HCT116 (cell line): ENCODE measurements around the gene PPAT. TPM values are rescaled to one million over a fixed set of nuclear protein-coding genes. Genes with fewer than 3 reads are reported as not detected.

Source experiments
- ATAC-seq: fragments of 200-7000 bp; cut with Tn5 transposase; 2 replicates; pipeline ENCODE4 v1.9.1; 2020; ENCODE audit warnings: mild to moderate bottlenecking, moderate library complexity
- BruUV-seq: library from RNA; stranded (reverse); fragments of 400-500 nt; replicated peaks from 2 replicates; lab custom pipeline; 2021; lab: Mats Ljungman, UMichigan
- CTCF ChIA-PET: fragments of 300-600 bp; sonication (Branson Sonifier 250); formaldehyde crosslinking; loops from one replicate; lab custom pipeline; 2021; ENCODE audit warnings: antibody characterized with exemption; lab: Charles Lee
- POLR2A ChIA-PET: fragments of 300-600, 350-600 bp; sonication (Branson Sonifier 250); formaldehyde crosslinking; loops from one replicate; lab custom pipeline; 2021; ENCODE audit warnings: antibody characterized with exemption; lab: Charles Lee
- RAD21 ChIA-PET, 2 experiments: fragments of 300-600 bp; sonication (Branson Sonifier 250); formaldehyde crosslinking; loops; one replicate each; lab custom pipeline; 2023; ENCODE audit warnings: low total read pairs in 2 of 2; ENCODE audit not compliant: uncharacterized antibody in 2 of 2, unreplicated experiment in 2 of 2, low non-redundant PET in 1 of 2; lab: Charles Lee
- DNase-seq: peaks from one replicate; pipeline ENCODE4 v3.0.0-alpha.2; 2010; ENCODE audit warnings: low read depth, low spot score
- H2AFZ ChIP-seq: fragments of 200-600 bp; shearing (Covaris generic), sonication (generic); 2 replicates; pipeline ENCODE4 v1.6.1; 2017; ENCODE audit warnings: low read depth, mixed run types, mixed read lengths, antibody characterized with exemption, low read length; ENCODE audit not compliant: poor library complexity, severe bottlenecking
- H3K27ac ChIP-seq: 2 replicates; pipeline ENCODE4 v1.5.1; 2012; ENCODE audit warnings: low read depth, low read length
- H3K27me3 ChIP-seq: fragments of 200-600 bp; sonication (generic); 2 replicates; pipeline ENCODE4 v1.6.1; 2016; ENCODE audit warnings: mixed run types, low read length, mixed read lengths; ENCODE audit not compliant: insufficient read depth
- H3K36me3 ChIP-seq, 2 experiments: fragments of 200-500 bp in 1 of 2; fragments of 200-600 bp in 1 of 2; sonication (Bioruptor generic) in 1 of 2; sonication (generic) in 1 of 2; 2 replicates each; pipeline versions ENCODE4 v1.5.1 to v1.6.1; 2014 to 2016; ENCODE audit warnings: low read length in 2 of 2, inconsistent platforms in 1 of 2, mixed read lengths in 1 of 2, mixed run types in 1 of 2; ENCODE audit not compliant: insufficient read depth in 2 of 2, control insufficient read depth in 1 of 2
- H3K4me1 ChIP-seq, 2 experiments: fragments of 200-600 bp in 1 of 2; sonication (generic) in 1 of 2; 2 replicates each; pipeline versions ENCODE4 v1.5.1 to v1.6.1; 2012 to 2017; ENCODE audit warnings: low read length in 2 of 2, inconsistent platforms in 1 of 2, mild to moderate bottlenecking in 1 of 2, mixed read lengths in 1 of 2, mixed run types in 1 of 2, moderate library complexity in 1 of 2; ENCODE audit not compliant: insufficient read depth in 2 of 2, control insufficient read depth in 1 of 2
- H3K4me2 ChIP-seq: fragments of 200-600 bp; sonication (generic); 2 replicates; pipeline ENCODE4 v1.6.1; 2017; ENCODE audit warnings: mixed run types, low read length, mixed read lengths
- H3K4me3 ChIP-seq, 2 experiments: fragments of 200-600 bp in 1 of 2; sonication (generic) in 1 of 2; replicated peaks in 1 of 2; 2 replicates each; pipeline ENCODE4 v1.5.1; 2011 to 2016; ENCODE audit warnings: low read length in 2 of 2, control low read depth in 1 of 2, low read depth in 1 of 2, mild to moderate bottlenecking in 1 of 2, mixed read lengths in 1 of 2, mixed run types in 1 of 2
- H3K79me2 ChIP-seq: fragments of 200-600 bp; sonication (generic); 2 replicates; pipeline ENCODE4 v1.6.1; 2017; ENCODE audit warnings: mild to moderate bottlenecking, mixed run types, low read length, moderate library complexity, mixed read lengths; ENCODE audit not compliant: insufficient read depth
- H3K9ac ChIP-seq: fragments of 200-600 bp; sonication (generic); 2 replicates; pipeline ENCODE4 v1.6.1; 2016; ENCODE audit warnings: low read length, mixed read lengths
- H3K9me2 ChIP-seq: fragments of 200-600 bp; sonication (generic), shearing (Covaris generic); 2 replicates; pipeline ENCODE4 v1.6.1; 2017; ENCODE audit warnings: mixed run types, mild to moderate bottlenecking, moderate library complexity; ENCODE audit not compliant: insufficient read depth
- H3K9me3 ChIP-seq, 2 experiments: fragments of 200-500 bp in 1 of 2; fragments of 200-600 bp in 1 of 2; sonication (Bioruptor generic) in 1 of 2; sonication (generic) in 1 of 2; 2 replicates each; pipeline ENCODE4 v1.6.1; 2014 to 2017; ENCODE audit warnings: low read length in 2 of 2, mixed read lengths in 2 of 2, inconsistent platforms in 1 of 2, low read depth in 1 of 2, mild to moderate bottlenecking in 1 of 2, mixed run types in 1 of 2, moderate library complexity in 1 of 2; ENCODE audit not compliant: control insufficient read depth in 1 of 2, insufficient read depth in 1 of 2
- H4K20me1 ChIP-seq: fragments of 200-600 bp; sonication (generic), shearing (Covaris generic); 2 replicates; pipeline ENCODE4 v1.6.1; 2017; ENCODE audit warnings: mixed run types, mild to moderate bottlenecking, moderate library complexity; ENCODE audit not compliant: insufficient read depth
- CEBPB ChIP-seq: IDR thresholded peaks from 2 replicates; pipeline ENCODE4 v1.6.1; 2012; ENCODE audit warnings: low read depth
- CTCF ChIP-seq, 3 experiments: fragments of 200-600 bp in 1 of 3; sonication (generic) in 1 of 3; IDR thresholded peaks in 2 of 3; conservative IDR thresholded peaks in 1 of 3; 2 replicates each; pipeline ENCODE4 v1.5.1; 2012 to 2017; ENCODE audit warnings: low read depth in 2 of 3, low read length in 2 of 3, antibody characterized with exemption in 1 of 3, borderline replicate concordance in 1 of 3, control low read depth in 1 of 3, mild to moderate bottlenecking in 1 of 3, mixed read lengths in 1 of 3, mixed run types in 1 of 3, moderate library complexity in 1 of 3; ENCODE audit not compliant: insufficient read depth in 1 of 3
- EGR1 ChIP-seq: IDR thresholded peaks from 2 replicates; pipeline ENCODE4 v1.6.1; 2012; ENCODE audit warnings: low read depth
- ELF1 ChIP-seq: IDR thresholded peaks from 2 replicates; pipeline ENCODE4 v1.6.1; 2012; ENCODE audit warnings: low read depth, borderline replicate concordance
- EZH2phosphoT487 ChIP-seq: fragments of 200-600 bp; IDR thresholded peaks from 2 replicates; pipeline ENCODE4 v1.6.1; 2018; ENCODE audit warnings: antibody characterized with exemption, borderline replicate concordance
- MAX ChIP-seq: IDR thresholded peaks from 2 replicates; pipeline ENCODE4 v1.6.1; 2012
- POLR2A ChIP-seq: IDR thresholded peaks from 2 replicates; pipeline ENCODE4 v1.7.0; 2011; ENCODE audit warnings: borderline replicate concordance; ENCODE audit not compliant: insufficient read depth, insufficient read length; ENCODE audit errors: extremely low read depth
- RAD21 ChIP-seq: IDR thresholded peaks from 2 replicates; pipeline ENCODE4 v1.6.1; 2012; ENCODE audit warnings: low read depth, mild to moderate bottlenecking
- SIN3A ChIP-seq: IDR thresholded peaks from 2 replicates; pipeline ENCODE4 v1.6.1; 2012; ENCODE audit warnings: low read depth
- SP1 ChIP-seq: IDR thresholded peaks from 2 replicates; pipeline ENCODE4 v1.6.1; 2012; ENCODE audit warnings: low read depth
- TCF7L2 ChIP-seq: IDR thresholded peaks from 2 replicates; pipeline ENCODE4 v1.7.0; 2011; ENCODE audit warnings: borderline replicate concordance, inconsistent platforms; ENCODE audit not compliant: insufficient read depth, insufficient read length; ENCODE audit errors: extremely low read depth
- ZBTB33 ChIP-seq: IDR thresholded peaks from 2 replicates; pipeline ENCODE4 v1.6.1; 2011; ENCODE audit warnings: mild to moderate bottlenecking, low read length, moderate library complexity; ENCODE audit not compliant: insufficient replicate concordance; ENCODE audit errors: extremely low read depth
- ZFX ChIP-seq: fragments of 450-650 bp; IDR thresholded peaks from 2 replicates; pipeline ENCODE4 v1.6.1; 2017
- ZNF274 ChIP-seq: fragments of 200-500 bp; sonication (Bioruptor generic); IDR thresholded peaks from 2 replicates; pipeline ENCODE4 v1.6.1; 2014; ENCODE audit warnings: mild to moderate bottlenecking, low read depth, low read length, inconsistent platforms
- intact Hi-C: fragments of 100-400 bp; cut with micrococcal nuclease; formaldehyde crosslinking; loops from 2 replicates; pipeline ENCODE4 v1.10.0; 2022
- total RNA-seq: library from RNA; stranded (reverse); gene quantifications from one replicate; pipeline ENCODE4 v1.2.1, GENCODE V29; 2021; ENCODE audit not compliant: unreplicated experiment

Gene PPAT
- total RNA-seq, 1 experiment from 2014 or later = 78.6 TPM

- Histone ChIP-seq H3K9me2 (no peaks in the 10 kb centered on the region), H3K9me3 (no peaks in the 10 kb centered on the region), H3K9ac (no peak overlapping the region), H3K4me2 (no peak overlapping the region), H2AFZ (no peak overlapping the region), H3K4me3 (no peak overlapping the region), H3K79me2 (peaks cover 16% of the 10 kb centered on the region), H3K4me1 (no peaks in the 10 kb centered on the region), H3K36me3 (peaks cover 49 to 62% of the 10 kb centered on the region in 2 experiments), H4K20me1 (no peaks in the 10 kb centered on the region), H3K27ac (no peak overlapping the region), H3K27me3 (no peaks in the 10 kb centered on the region)
- no peak for TF ChIP-seq ELF1
- no peak for TF ChIP-seq POLR2A
- no peak for TF ChIP-seq EGR1
- no peak for TF ChIP-seq CTCF (IDR thresholded peaks at IDR 0.05 in 2 of 3, conservative IDR thresholded peaks at IDR 0.05 in 1 of 3; ENCODE audit: borderline replicate concordance in 1 of 3, insufficient read depth in 1 of 3, low read depth in 2 of 3, low read length in 2 of 3)
- TF ChIP-seq SP1 = no peak
- no peak for TF ChIP-seq TCF7L2
- TF ChIP-seq ZBTB33 = no peak
- TF ChIP-seq ZNF274 = no peak
- no peak for TF ChIP-seq MAX
- no peak for TF ChIP-seq SIN3A
- TF ChIP-seq EZH2phosphoT487 = no peak
- no peak for TF ChIP-seq ZFX
- no peak for TF ChIP-seq CEBPB
- TF ChIP-seq RAD21 = no peak
- ChIA-PET POLR2A (no interaction called here), RAD21 (no interaction called here), CTCF (no interaction called here)
- intact Hi-C loops = no loop called here
- BruUV-seq = TSS peak; percentile 1
- ATAC-seq (no peak), DNase-seq (no peak)
Observed at GRCh38 chr4:56480691-56481090, 45.3 kb upstream of the PPAT start.
